Measurements from ENCODE around the gene OR2A42.
A peak's percentile ranks its signal among the peaks of the same experiment; 100 is the strongest.
"Not testable (repeated sequence)": the region's sequence is repeated elsewhere in the genome, so short reads cannot be mapped to it uniquely, and the experiment has no call there.

OR2A42 gene

GRCh38 chr7:144223675-144224074 is 15.7 kb downstream of the OR2A42 start:
- DNase-seq (ENCODE audit: low read depth in 2 of 2) = not testable (repeated sequence)

- not testable (repeated sequence) for DNase-seq (ENCODE audit: low read depth in 2 of 2)
Measured at GRCh38 chr7:144220531-144220930, 18.9 kb downstream of the OR2A42 start.

GRCh38 chr7:144219149-144219548 is 20.3 kb downstream of the OR2A42 start:
- not testable (repeated sequence) for DNase-seq (ENCODE audit: low read depth in 2 of 2)

- not testable (repeated sequence) for DNase-seq (ENCODE audit: low read depth in 2 of 2)
Measured at GRCh38 chr7:144218581-144218980, 20.8 kb downstream of the OR2A42 start.

- not testable (repeated sequence) for DNase-seq (ENCODE audit: low read depth in 2 of 2)
Measured at GRCh38 chr7:144217200-144217599, 22.2 kb downstream of the OR2A42 start.

GRCh38 chr7:144205306-144205705 is 34.1 kb downstream of the OR2A42 start:
- DNase-seq (ENCODE audit: low read depth in 2 of 2) = not testable (repeated sequence)

GRCh38 chr7:144203086-144203485 is 36.3 kb downstream of the OR2A42 start:
- DNase-seq (ENCODE audit: low read depth in 2 of 2) = not testable (repeated sequence)

- DNase-seq (ENCODE audit: low read depth in 2 of 2) = not testable (repeated sequence)
Measured at GRCh38 chr7:144201978-144202377, 37.4 kb downstream of the OR2A42 start.

- DNase-seq (ENCODE audit: low read depth in 2 of 2) = not testable (repeated sequence)
Measured at GRCh38 chr7:144198934-144199333, 40.5 kb downstream of the OR2A42 start.

- DNase-seq (ENCODE audit: low read depth in 2 of 2) = not testable (repeated sequence)
Measured at GRCh38 chr7:144195212-144195872, 44.1 kb downstream of the OR2A42 start, which contains the start of gene ARHGEF35. Gene ARHGEF35 (minus strand): TSS chr7:144195833. CDS start chr7:144188383, 7,450 bp downstream.

GRCh38 chr7:144194453-144194852 is 45.0 kb downstream of the OR2A42 start:
- DNase-seq (ENCODE audit: low read depth in 2 of 2) = not testable (repeated sequence)

GRCh38 chr7:144193782-144194181 is 45.6 kb downstream of the OR2A42 start:
- not testable (repeated sequence) for DNase-seq (ENCODE audit: low read depth in 2 of 2)

GRCh38 chr7:144188578-144189171 is 50.7 kb downstream of the OR2A42 start:
- DNase-seq (ENCODE audit: low read depth in 2 of 2) = not testable (repeated sequence)

- not testable (repeated sequence) for DNase-seq (ENCODE audit: low read depth in 2 of 2)
Measured at GRCh38 chr7:144187848-144188247, 51.6 kb downstream of the OR2A42 start.

GRCh38 chr7:144183166-144183565 is 56.2 kb downstream of the OR2A42 start, which contains the start of gene CTAGE4:
Gene CTAGE4 (plus strand): TSS chr7:144183466. CDS start chr7:144183504, 38 bp downstream.
- not testable (repeated sequence) for DNase-seq (ENCODE audit: low read depth in 2 of 2)

GRCh38 chr7:144179165-144179479 is 60.3 kb downstream of the OR2A42 start:
- DNase-seq (ENCODE audit: low read depth in 2 of 2) = not testable (repeated sequence)

GRCh38 chr7:144178380-144179164 is 60.8 kb downstream of the OR2A42 start:
- peak in 1 of 2 donors; percentile 3 for DNase-seq (ENCODE audit: low read depth in 2 of 2)
